ENCODE results near the gene WNT6.
A peak's percentile ranks its signal among the peaks of the same experiment; 100 is the strongest.

WNT6 gene

DNA sequence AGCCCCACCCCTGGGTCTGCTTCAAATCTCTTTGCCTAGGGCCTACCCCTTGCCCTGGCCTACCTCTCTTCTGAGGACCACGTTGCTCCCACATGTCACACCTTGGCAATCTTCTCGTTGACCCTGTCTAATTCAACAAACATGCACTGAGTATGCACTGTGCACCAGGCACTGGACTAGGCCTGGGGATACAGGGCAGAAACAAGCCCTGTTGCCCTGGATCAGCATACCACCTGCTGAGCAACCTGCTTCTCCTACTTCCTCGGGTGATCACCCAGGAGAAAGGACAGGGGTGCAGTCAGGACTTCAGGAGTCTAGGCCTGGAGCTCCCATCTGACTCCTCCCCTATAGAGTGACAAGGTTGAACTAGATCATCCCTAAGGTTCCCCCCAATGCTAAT, 30.8 kb downstream of the WNT6 start:
- TF ChIP-seq, protein P1, sequence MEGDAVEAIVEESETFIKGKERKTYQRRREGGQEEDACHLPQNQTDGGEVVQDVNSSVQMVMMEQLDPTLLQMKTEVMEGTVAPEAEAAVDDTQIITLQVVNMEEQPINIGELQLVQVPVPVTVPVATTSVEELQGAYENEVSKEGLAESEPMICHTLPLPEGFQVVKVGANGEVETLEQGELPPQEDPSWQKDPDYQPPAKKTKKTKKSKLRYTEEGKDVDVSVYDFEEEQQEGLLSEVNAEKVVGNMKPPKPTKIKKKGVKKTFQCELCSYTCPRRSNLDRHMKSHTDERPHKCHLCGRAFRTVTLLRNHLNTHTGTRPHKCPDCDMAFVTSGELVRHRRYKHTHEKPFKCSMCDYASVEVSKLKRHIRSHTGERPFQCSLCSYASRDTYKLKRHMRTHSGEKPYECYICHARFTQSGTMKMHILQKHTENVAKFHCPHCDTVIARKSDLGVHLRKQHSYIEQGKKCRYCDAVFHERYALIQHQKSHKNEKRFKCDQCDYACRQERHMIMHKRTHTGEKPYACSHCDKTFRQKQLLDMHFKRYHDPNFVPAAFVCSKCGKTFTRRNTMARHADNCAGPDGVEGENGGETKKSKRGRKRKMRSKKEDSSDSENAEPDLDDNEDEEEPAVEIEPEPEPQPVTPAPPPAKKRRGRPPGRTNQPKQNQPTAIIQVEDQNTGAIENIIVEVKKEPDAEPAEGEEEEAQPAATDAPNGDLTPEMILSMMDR (IDR thresholded peaks at IDR 0.05; ENCODE audit: extremely low read depth, insufficient read depth, missing control alignments), result no peak
- DNase-seq (ENCODE audit: low spot score), result no peak
- in situ Hi-C loops (cut with MboI; ENCODE audit: low pct_unique_long_range_greater_than_20kb, low sequenced_read_pairs, unreplicated experiment), result no loop called here

DNA sequence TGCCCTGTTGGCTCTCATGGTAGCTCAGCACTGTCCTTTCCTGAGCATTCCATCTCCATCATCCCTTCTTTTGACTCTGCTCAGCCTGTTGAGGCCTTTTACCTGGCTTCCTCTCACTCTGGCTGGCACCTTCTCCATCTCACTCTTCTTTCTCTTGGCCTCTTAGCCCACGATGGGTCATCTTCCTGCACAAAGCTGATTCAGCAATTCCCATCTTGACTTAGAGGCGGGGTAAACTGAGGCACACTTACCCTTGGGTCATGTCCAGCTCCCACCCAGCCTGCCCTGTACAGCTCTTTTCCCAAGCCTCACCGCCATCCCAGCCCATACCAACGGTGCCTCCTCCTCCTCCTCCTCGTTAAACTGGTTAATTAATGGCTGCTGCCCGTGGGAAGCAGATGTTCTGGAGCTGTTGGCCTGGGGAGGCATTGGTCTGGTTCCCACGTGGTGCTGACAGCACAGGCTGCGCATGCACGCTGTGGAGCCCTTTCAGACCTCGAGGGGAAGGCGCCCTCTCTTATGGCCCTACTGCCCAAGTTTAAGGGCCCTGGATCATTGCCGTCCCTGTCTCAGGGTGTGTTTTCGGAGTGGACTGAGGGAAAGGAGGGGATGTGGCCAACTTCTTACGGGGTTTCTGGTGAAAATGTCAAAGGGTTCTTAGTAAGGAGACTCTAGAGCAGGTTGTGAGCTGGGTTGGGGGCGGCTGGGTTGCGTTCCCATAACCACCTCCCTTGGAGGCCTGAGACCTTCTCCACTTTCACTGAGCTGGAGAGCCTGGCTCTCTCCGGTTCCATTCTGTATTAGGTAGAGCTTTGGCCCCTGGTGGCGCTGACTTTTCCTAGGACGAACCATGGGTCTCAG, 31.9 kb downstream of the WNT6 start:
- no peak for DNase-seq (ENCODE audit: low spot score)

DNA sequence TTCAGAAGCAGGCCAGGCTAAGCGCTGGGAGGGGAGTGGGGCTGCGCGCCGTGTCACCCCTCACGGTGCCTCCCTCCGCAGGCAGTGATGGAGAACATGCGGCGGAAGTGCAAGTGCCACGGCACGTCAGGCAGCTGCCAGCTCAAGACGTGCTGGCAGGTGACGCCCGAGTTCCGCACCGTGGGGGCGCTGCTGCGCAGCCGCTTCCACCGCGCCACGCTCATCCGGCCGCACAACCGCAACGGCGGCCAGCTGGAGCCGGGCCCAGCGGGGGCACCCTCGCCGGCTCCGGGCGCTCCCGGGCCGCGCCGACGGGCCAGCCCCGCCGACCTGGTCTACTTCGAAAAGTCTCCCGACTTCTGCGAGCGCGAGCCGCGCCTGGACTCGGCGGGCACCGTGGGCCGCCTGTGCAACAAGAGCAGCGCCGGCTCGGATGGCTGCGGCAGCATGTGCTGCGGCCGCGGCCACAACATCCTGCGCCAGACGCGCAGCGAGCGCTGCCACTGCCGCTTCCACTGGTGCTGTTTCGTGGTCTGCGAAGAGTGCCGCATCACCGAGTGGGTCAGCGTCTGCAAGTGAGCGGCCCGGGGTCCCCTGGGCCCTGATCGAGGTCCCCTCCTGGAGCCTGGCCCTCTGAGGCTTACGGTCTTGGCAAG, 33.2 kb downstream of the WNT6 start:
- DNase-seq (ENCODE audit: low spot score), result peak; percentile 83
- in situ Hi-C loops (cut with MboI; ENCODE audit: low pct_unique_long_range_greater_than_20kb, low sequenced_read_pairs, unreplicated experiment), result no loop called here
- TF ChIP-seq, protein P1 (IDR thresholded peaks at IDR 0.05; ENCODE audit: extremely low read depth, insufficient read depth, missing control alignments), result peak; percentile 75

More for the DNA sequence above, 31.9 kb downstream of the WNT6 start:
- TF ChIP-seq, protein P1 (IDR thresholded peaks at IDR 0.05; ENCODE audit: extremely low read depth, insufficient read depth, missing control alignments), result no peak
- in situ Hi-C loops (cut with MboI; ENCODE audit: low pct_unique_long_range_greater_than_20kb, low sequenced_read_pairs, unreplicated experiment), result no loop called here

DNA sequence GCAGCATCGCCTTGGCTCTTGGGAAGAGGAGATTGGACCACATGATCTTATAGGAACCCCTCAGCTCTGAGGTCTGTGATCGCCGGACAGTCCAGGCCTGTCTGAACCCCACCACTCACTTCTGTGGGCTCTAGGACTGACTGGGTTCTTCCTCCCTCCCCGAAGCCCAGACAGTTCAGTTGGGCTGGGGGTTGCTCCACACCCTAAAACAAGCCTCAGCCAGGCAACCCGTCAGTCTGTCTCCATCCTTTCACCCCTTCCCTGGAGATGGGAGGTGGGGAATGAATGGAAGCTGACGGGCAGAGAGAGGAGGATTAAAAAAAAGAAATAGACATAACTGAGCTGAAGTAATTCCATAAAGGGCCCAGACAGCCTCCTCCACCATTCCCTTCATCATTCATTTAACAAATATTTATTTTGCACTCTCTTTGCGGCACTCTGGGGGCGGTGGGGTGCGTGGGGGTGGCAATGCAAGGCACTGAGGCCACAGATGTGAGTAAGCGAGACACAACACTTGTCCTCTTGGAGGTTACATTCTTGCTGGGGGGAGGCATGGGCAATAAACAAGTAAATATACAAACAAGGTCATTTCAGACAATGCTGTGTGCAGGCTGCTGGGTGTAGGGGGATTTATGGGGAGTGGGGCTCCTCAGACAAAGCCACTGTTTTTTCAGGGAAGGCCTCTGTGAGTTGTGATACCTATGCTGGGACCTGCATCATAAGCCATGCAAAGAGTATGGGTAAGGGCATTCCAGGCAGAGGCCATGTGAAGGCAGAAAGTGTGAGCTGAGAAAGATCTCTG, 33.9 kb downstream of the WNT6 start:
- DNase-seq (ENCODE audit: low spot score), result peak; percentile 15
- TF ChIP-seq, protein P1 (IDR thresholded peaks at IDR 0.05; ENCODE audit: extremely low read depth, insufficient read depth, missing control alignments), result no peak
- in situ Hi-C loops (cut with MboI; ENCODE audit: low pct_unique_long_range_greater_than_20kb, low sequenced_read_pairs, unreplicated experiment), result no loop called here

DNA sequence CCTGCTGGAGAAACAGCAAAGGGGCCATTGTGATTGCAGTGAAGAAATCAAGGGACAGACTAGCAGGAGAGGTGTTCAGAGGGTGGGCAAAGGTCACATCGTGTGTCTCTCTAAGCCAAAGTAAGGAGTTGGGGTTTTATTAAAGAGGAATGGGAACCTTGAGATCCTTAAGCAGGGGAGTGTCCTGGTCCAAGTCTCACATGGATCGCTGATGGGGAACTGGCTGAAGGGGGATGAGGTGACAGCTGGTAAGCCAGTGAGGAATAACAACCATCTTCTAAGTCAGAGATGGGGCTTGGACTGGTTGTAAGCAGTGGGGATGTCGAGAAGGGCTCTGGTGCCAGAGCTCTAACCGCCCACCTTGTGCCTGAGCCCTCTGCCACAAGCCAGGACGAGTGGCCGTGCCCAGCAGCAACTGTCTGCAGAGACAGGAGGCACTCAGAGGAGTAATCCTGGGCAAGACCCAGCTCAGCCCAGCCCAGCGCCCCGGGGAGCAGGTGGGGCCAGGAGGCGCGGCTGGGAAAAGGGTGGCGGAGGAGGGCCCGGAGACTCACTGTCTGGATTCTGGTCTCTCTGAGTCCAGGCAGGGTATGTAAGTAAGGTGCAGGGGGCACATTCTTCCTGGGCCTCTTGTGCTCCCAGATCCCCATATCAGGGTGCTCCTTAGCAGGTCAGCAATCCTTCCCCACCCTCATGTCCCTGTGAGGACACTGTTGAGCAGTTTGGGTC, 34.7 kb downstream of the WNT6 start:
- TF ChIP-seq, protein P1 (IDR thresholded peaks at IDR 0.05; ENCODE audit: extremely low read depth, insufficient read depth, missing control alignments), result no peak

DNA sequence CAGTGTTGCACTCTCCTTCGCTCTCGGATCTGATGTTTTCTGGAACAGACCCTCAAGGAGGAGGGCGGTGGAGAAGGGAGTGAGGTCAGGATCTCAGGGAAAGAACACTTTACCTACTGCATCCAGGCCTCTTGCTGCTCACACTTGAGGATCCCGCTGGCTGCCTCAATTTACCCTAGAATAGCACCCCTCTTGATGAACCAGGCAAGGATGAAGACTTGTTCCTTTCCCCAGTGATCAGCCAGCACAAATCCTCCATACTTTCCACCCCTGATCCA, 35.2 kb downstream of the WNT6 start:
- DNase-seq (ENCODE audit: low spot score), result no peak
- TF ChIP-seq, protein P1 (IDR thresholded peaks at IDR 0.05; ENCODE audit: extremely low read depth, insufficient read depth, missing control alignments), result no peak
- in situ Hi-C loops (cut with MboI; ENCODE audit: low pct_unique_long_range_greater_than_20kb, low sequenced_read_pairs, unreplicated experiment), result no loop called here

More for the DNA sequence above, 34.7 kb downstream of the WNT6 start:
- no peak for DNase-seq (ENCODE audit: low spot score)
- in situ Hi-C loops (cut with MboI; ENCODE audit: low pct_unique_long_range_greater_than_20kb, low sequenced_read_pairs, unreplicated experiment), result no loop called here

Measured in GM13977 (cell line).